Activated CD4-positive, CD25-positive, alpha-beta regulatory T cell treated with anti-CD3 and anti-CD28 coated beads, Interleukin-2, amount 50 U/mL, for 16 hours (primary cell): ENCODE results near the gene SEC63.
"Not testable (repeated sequence)": the region's sequence is repeated elsewhere in the genome, so short reads cannot be mapped to it uniquely, and the experiment has no call there.

Experiments used
- DNase-seq: peaks from one replicate; pipeline ENCODE4 v3.0.0-alpha.2; 2020; ENCODE audit warnings: low read depth, low spot score

Gene SEC63

GRCh38 chr6:107972413-107973096, 14.5 kb upstream of the SEC63 start:
- DNase-seq, result no peak

- DNase-seq, result no peak
Observed at GRCh38 chr6:107971181-107971580, 13.2 kb upstream of the SEC63 start.

DNA sequence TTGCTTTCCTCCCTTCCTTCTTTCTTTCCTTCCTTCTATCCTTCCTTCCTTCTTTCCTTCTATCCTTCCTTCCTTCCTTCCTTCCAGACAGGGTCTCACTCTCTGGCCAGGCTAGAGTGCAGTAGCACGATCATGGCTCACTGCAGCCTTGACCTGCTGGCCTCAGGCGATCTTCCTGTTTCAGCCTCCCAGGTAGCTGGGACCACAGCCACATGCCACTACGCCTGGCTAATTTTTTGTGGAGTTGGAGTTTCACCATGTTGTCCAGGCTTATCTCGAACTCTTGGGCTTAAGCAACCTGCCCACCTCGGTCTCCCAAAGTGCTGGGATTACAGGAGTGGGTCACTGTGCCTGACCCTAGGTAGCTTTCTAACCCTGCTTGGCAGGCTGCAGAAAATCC, 12.2 kb upstream of the SEC63 start:
- DNase-seq, result no peak

GRCh38 chr6:107968081-107968480, 10.1 kb upstream of the SEC63 start:
- DNase-seq, result no peak

DNA sequence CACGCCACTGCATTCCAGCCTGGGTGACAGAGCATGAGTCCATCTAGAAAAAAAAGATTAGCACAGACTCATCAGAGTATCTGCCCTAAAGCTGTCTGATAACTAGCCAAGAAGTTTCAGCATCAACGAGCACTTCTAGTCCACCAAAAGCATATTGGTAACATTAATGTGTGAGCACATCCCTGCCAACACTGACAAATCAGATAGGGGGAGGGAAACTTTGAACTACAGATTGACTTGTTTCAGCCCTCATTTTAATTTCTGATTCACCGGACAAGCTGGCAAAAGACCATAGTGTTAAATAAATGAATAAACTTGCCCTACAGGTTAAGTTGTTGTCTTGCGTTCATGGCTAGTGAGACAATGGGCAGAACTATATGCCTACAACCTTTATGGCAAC, 7.7 kb upstream of the SEC63 start:
- DNase-seq, result no peak

- no peak for DNase-seq
Observed at GRCh38 chr6:107962723-107963122, 4.7 kb upstream of the SEC63 start.

GRCh38 chr6:107959392-107959791, 1.4 kb upstream of the SEC63 start:
- no peak for DNase-seq

DNA sequence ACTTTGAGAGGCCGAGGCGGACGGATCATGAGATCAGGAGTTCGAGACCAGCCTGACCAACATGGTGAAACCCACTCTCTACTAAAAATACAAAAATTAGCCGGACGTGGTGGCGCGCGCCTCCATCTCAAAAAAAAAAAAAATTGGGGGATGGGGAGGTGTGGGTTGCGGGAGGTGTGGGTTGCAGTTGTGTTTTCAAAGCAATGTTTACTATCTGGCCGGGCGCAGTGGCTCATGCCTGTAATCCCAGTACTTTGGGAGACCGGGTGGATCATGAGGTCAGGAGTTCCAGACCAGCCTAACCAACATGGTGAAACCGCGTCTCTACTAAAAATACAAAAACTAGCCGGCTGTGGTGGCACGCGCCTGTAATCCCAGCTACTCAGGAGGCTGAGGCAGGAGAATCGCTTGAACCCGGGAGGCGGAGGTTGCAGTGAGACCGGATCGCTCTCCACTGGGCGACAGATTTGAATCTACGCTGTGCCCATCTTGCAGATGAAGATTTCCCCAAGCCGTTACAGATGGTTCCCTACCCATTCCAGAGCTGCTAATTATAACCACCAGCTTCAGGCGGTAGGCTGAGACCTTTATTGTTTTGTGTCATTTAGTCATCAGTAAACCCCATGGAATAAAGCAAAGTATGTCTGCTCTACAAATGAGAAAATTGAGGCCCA, 818 bp upstream of the SEC63 start:
- not testable (repeated sequence) for DNase-seq

DNA sequence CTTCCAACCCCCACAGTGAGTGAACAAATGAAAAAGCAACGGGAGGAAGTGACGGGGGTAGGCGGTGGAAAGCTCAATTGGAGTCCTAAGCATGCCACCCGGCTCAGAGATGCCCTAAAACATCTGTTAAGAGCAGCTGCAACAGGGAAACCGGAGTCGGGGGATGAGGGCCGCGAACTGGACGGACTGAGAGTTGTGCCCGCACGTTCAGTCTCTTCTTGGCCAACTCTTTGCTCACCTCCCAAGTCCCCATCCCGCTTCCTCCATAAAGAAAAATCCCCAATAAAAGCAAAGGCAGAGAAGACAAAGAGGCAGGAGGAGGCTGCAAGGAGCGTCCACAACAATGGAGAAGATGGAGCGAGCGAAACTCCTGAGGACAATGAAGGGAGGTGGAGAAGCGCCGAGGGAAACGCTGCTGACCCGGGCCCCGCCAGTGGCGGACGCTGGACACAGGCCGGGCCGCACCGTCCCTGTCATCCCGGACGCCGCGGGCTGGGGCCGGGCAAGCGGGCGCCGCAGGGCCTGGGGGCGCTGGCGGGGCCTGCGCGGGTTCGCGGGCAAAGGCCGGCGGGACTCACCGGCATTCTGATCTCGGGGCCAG, 600 bp downstream of the SEC63 start:
- peak; percentile 40 for DNase-seq

GRCh38 chr6:107956586-107957307, 1.3 kb downstream of the SEC63 start:
- DNase-seq, result no peak

DNA sequence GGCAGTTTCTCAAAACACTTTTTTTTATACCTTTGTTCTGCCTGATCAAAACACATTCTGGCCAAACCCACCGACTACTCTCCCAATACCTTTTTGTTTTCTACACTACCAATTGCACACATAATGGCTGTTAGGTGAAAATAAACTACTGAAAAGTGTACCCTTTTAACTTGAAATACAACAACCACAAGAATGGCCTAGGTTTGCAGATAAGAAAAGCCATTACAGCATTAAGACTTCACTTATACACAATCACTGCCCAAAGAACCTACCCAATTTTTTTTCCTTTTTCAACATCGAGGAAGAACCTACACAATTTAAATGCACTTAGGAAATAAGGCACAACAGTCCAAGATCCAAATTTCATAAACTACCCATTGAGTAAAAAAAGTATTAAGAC, 1.8 kb downstream of the SEC63 start:
- no peak for DNase-seq

DNA sequence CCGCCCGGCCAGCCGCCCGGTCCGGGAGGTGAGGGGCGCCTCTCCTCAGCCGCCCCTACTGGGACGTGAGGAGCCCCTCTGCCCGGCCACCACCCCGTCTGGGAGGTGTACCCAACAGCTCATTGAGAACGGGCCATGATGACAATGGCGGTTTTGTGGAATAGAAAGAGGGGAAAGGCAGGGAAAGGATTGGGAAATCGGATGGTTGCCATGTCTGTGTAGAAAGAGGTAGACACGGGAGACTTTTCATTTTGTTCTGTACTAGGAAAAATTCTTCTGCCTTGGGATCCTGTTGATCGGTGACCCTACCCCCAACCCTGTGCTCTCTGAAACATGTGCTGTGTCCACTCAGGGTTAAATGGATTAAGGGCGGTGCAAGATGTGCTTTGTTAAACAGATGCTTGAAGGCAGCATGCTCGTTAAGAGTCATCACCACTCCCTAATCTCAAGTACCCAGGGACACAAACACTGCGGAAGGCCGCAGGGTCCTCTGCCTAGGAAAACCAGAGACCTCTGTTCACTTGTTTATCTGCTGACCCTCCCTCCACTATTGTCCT, 4.1 kb downstream of the SEC63 start:
- not testable (repeated sequence) for DNase-seq

- no peak for DNase-seq
Observed at GRCh38 chr6:107943626-107944439, 14.2 kb downstream of the SEC63 start.

DNA sequence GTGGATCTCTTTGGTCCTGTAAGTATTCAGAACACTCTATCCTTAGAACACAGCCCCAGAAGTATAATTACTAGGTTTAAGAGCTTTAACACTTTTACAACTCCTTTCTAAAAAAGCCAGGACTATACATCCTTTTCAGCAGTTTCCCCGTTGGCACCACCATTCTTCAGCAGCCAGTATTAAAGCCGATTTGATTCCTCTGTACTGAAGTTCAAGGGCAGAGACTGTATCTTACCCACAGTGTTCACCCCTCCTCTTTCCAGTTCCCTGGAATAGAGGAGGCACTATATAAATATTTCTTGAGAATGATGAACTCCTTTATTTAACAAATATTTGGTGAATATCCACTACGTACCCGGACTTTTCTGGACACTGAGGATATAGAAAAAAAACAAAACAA, 15.9 kb downstream of the SEC63 start:
- no peak for DNase-seq

- no peak for DNase-seq
Observed at GRCh38 chr6:107941627-107942026, 16.4 kb downstream of the SEC63 start.

DNA sequence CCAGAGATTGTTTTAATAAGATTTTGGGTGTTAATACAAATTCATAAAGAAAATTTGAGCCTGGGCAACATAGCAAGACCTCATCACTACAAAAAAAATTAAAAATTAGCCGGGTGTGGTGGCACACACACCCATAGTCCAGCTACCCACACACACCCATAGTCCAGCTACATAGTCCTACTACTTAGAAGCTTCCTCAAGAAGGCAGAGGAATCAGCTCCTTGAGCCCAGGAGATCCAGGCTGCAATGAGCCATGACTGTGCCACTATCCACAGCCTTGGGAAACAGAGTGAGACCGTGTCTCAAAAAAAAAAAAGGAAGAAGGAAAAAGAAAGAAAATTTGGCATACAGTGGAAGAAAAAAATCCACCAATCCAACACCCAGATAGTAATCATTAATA, 16.8 kb downstream of the SEC63 start:
- DNase-seq, result no peak

DNA sequence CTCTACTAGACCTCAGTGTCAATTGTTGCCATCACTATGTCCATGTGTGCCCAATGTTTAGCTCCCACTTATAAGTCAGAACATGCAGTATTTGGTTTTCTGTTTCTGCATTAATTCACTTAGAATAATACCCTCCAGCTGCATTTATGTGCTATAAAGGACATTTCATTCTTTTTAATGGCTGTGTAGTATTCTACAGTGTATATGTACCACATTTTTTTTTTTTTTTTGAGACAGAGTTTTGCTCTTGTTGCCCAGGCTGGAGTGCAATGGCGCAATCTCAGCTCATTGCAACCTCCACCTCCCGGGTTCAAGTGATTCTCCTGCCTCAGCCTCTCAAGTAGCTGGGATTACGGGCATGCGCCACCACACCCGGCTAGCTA, 21.1 kb downstream of the SEC63 start:
- DNase-seq, result not testable (repeated sequence)

- DNase-seq, result no peak
Observed at GRCh38 chr6:107936162-107936909, 21.7 kb downstream of the SEC63 start.

- DNase-seq, result not testable (repeated sequence)
Observed at GRCh38 chr6:107934229-107934628, 23.8 kb downstream of the SEC63 start.

DNA sequence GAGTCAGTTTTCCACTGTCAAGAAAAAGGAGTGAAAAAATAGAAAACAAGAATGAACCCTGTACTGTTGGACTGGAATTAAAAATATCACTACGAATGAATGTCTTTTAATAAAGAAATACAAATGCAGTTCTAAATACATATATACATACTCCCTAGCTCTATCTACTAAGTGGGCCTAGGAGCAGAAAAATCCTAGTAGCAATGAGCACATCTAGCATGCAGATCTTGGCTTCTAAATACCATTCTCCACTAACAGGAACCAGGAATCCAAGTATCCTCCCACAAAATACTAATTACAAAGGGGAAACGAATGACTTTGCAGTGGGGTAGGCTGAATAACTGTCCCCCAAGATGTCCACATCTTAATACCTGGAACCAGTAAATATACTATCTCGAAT, 25.4 kb downstream of the SEC63 start:
- no peak for DNase-seq

DNA sequence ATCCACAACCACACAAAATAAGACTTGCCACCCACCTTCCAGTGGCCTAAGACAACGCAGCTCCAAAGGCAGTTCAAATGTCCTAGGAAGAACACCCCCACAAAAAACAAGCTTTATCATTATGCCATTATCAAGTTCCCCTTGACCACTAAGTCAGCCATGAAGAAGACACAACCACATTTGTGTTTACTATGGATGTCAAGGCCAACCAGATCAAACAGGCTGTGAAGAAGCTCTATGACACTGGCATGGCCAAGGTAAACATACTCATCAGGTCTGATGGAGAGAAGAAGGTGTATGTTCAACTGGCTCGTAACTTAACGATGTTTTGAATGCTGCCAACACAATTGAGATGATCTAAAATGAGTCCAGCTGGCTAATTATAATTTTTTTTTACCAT, 26.1 kb downstream of the SEC63 start:
- no peak for DNase-seq
